Lower lobe of right lung (tissue), 2 donors: ENCODE measurements around the gene FSTL4. TPM values are rescaled to one million over a fixed set of nuclear protein-coding genes. Genes with fewer than 3 reads are reported as not detected.

Source experiments
- ATAC-seq, 2 donors: fragments of 200-7000 bp; cut with Tn5 transposase; one replicate each; pipeline ENCODE4 v1.9.1; 2020 to 2022; ENCODE audit warnings: mild to moderate bottlenecking in 2 of 2, moderate library complexity in 2 of 2
- DNase-seq: peaks from one replicate; pipeline ENCODE4 v3.0.0-alpha.2; 2020
- H3K27ac ChIP-seq: fragments of 200-600 bp; one replicate; pipeline ENCODE4 v1.8.0; 2022
- H3K27me3 ChIP-seq: fragments of 200-600 bp; one replicate; pipeline ENCODE4 v1.8.0; 2022; ENCODE audit warnings: low read depth
- H3K36me3 ChIP-seq: fragments of 200-600 bp; one replicate; pipeline ENCODE4 v1.8.0; 2022; ENCODE audit warnings: mild to moderate bottlenecking
- H3K4me1 ChIP-seq: fragments of 200-600 bp; one replicate; pipeline ENCODE4 v1.8.0; 2022
- H3K4me3 ChIP-seq: fragments of 200-600 bp; one replicate; pipeline ENCODE4 v1.8.0; 2022; ENCODE audit warnings: mild to moderate bottlenecking
- H3K9me3 ChIP-seq: fragments of 200-600 bp; one replicate; pipeline ENCODE4 v1.8.0; 2022
- intact Hi-C: fragments of 100-400 bp; cut with DNase I; formaldehyde crosslinking; loops from one replicate; pipeline ENCODE4 v1.11.0; 2022
- total RNA-seq: library from RNA; stranded (reverse); fragmentation: NEBNext Ultra II Directional; extraction: Animal tissue kit (Norgen Biotek cat#: 25700); gene quantifications from one replicate; pipeline ENCODE4 v1.2.1, GENCODE V29; 2021
- TF ChIP-seq, protein P1 (sequence below): fragments of 200-600 bp; IDR thresholded peaks from one replicate; pipeline ENCODE4 v1.8.0; 2022; ENCODE audit warnings: antibody characterized with exemption, mild to moderate bottlenecking
- donor health status: DM: no; HTN: yes; CAD: no; lungs with severe emphysema.

Gene FSTL4
- total RNA-seq, 1 donor from 2014 or later, result 1.9 TPM

DNA sequence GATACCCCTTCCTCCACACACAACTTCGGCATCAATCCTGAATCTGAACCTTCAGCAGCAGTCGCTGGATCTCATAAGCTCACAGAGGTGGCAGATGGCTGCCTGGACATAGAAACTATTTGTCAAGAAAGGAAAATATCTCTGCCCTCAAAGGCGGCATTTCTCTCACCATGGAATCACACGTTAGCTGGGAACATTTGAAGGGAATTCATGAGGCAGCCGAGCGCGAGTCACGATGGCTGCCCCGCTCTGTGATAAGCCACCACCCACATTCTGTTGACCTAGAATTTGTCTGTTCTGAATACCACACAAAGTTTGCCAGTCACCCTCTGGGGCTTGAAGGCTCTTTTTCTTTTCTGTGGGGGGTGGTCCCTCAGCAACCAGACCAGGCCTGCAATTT lies 157.9 kb downstream of the FSTL4 start:
- Histone ChIP-seq H3K27me3 (no peaks in the 10 kb centered on the region), H3K27ac (no peak overlapping the region), H3K4me1 (no peaks in the 10 kb centered on the region), H3K9me3 (no peaks in the 10 kb centered on the region), H3K36me3 (no peaks in the 10 kb centered on the region), H3K4me3 (no peak overlapping the region)
- no peak for ATAC-seq
- DNase-seq, result no peak
- TF ChIP-seq, protein P1, sequence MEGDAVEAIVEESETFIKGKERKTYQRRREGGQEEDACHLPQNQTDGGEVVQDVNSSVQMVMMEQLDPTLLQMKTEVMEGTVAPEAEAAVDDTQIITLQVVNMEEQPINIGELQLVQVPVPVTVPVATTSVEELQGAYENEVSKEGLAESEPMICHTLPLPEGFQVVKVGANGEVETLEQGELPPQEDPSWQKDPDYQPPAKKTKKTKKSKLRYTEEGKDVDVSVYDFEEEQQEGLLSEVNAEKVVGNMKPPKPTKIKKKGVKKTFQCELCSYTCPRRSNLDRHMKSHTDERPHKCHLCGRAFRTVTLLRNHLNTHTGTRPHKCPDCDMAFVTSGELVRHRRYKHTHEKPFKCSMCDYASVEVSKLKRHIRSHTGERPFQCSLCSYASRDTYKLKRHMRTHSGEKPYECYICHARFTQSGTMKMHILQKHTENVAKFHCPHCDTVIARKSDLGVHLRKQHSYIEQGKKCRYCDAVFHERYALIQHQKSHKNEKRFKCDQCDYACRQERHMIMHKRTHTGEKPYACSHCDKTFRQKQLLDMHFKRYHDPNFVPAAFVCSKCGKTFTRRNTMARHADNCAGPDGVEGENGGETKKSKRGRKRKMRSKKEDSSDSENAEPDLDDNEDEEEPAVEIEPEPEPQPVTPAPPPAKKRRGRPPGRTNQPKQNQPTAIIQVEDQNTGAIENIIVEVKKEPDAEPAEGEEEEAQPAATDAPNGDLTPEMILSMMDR, result no peak
- intact Hi-C loops, result no loop called here

DNA sequence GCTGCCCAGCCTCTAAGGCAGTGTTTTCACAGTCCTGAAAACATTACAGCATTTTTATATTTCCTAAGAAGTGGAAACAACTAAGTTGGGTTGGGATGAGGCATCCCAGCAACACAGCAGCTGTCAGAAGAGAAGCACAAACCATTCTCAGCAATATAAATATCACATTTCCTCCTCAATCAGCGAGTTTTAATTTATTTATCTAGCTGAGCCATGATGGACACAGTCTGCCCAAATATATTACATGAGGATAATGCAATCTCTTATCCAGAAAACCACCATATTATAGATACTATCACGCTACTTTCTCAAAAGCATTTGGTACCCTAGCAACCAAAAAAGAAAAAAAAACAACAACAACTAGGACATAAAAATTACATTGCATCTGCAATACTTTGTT lies 158.5 kb downstream of the FSTL4 start:
- Histone ChIP-seq H3K9me3 (no peaks in the 10 kb centered on the region), H3K27ac (no peak overlapping the region), H3K4me1 (no peaks in the 10 kb centered on the region), H3K36me3 (no peaks in the 10 kb centered on the region), H3K4me3 (no peak overlapping the region), H3K27me3 (no peaks in the 10 kb centered on the region)
- TF ChIP-seq, protein P1, result no peak
- DNase-seq (no peak), ATAC-seq (no peak)
- intact Hi-C loops, result no loop called here

DNA sequence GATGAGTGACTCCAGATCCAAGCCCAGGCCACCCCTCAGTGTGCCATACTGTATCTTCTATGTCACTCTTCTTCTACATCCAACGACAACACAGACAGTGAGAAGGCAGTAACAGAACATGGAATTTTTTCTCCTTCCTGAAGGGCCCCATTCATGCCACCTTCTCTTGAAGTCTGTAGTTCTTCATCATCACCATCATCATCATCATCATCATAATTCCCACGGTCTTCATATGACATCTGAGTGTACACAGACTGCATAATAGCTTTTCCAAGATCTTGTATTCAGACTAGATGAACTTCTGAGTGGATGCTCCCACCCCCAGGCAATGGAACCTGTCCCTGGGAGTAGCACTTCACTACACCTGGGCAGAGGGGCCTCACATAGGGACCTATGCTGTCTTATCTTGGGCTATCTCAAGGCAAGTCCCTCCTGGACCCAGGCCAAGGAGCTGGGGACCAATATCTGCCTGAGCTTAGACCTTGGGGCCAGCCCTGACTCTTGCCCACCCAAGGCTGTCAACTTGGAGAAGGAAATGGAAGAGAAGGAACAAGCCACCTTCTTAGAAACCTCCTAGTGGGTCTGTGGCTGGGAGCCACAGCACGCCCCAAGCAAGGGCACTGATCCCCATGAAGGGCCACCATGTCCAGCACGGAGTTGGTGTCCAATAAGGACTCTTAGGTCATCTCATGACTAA lies 159.1 kb downstream of the FSTL4 start:
- DNase-seq (no peak), ATAC-seq (no peak)
- TF ChIP-seq, protein P1, result no peak
- Histone ChIP-seq H3K36me3 (no peaks in the 10 kb centered on the region), H3K4me1 (no peaks in the 10 kb centered on the region), H3K27ac (no peak overlapping the region), H3K27me3 (no peaks in the 10 kb centered on the region), H3K9me3 (no peaks in the 10 kb centered on the region), H3K4me3 (no peak overlapping the region)
- intact Hi-C loops, result no loop called here

DNA sequence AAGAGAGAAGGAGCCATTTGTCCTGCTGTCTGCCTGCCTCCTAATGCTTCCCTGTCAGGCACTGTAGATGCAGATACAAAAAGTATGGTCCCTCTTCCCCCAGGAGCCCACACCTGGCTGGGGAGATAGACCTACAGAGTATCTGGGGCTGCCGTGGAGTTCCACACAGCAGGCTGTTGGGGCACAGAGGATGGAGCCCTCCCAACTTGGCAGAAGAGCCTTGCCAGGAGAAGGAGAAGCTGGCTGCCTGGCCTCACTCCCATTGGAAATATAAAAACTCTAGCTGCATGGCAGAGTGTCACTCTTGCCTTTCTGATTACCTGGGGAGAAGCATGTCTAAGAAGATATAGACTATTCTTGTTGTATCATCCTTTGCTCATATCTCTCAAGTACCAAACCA lies 160.4 kb downstream of the FSTL4 start:
- DNase-seq, result no peak
- ATAC-seq, result no peak
- Histone ChIP-seq H3K4me3 (no peak overlapping the region), H3K4me1 (no peaks in the 10 kb centered on the region), H3K36me3 (no peaks in the 10 kb centered on the region), H3K27me3 (no peaks in the 10 kb centered on the region), H3K27ac (no peak overlapping the region), H3K9me3 (no peaks in the 10 kb centered on the region)
- intact Hi-C loops, result no loop called here
- TF ChIP-seq, protein P1, result no peak

DNA sequence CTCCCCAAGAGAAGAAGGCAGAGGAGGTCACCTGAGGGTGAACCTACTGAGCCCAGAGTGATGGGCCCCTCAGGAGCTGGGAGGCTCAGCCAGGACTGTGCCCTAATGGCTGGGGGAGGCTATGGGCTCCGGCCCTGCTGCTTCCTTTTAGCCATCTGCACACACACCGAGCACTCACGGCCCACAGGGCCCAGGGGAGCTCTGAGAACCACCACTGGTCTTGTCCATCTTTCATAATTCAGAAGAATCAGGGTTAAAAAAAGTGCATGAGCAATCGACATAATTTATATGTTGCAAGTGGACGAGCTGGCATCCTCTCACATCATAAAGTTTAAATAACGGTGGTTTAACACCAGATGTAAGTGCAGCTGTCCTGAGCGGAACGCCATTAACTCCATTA lies 162.1 kb downstream of the FSTL4 start:
- intact Hi-C loops, result no loop called here

More for the DNA sequence above, 162.1 kb downstream of the FSTL4 start:
- H3K27me3 ChIP-seq, result no peaks in the 10 kb centered on the region
- no peak overlapping the region for H3K4me3 ChIP-seq
- TF ChIP-seq, protein P1, result no peak
- no peak overlapping the region for H3K27ac ChIP-seq
- no peaks in the 10 kb centered on the region for H3K4me1 ChIP-seq
- ATAC-seq, result no peak
- DNase-seq, result no peak
- no peaks in the 10 kb centered on the region for H3K9me3 ChIP-seq
- H3K36me3 ChIP-seq, result no peaks in the 10 kb centered on the region
